SIG-M5 treated with dmso at 0.1 percent for 504 hours (cell line): ENCODE results near the gene PGLYRP3.
"Not testable (repeated sequence)": the region's sequence is repeated elsewhere in the genome, so short reads cannot be mapped to it uniquely, and the experiment has no call there.

Experiments used
- DNase-seq: peaks from one replicate; lab custom pipeline; 2025; ENCODE audit not compliant: unreplicated experiment; lab: John Stamatoyannopoulos, UW

The PGLYRP3 gene

GRCh38 chr1:153349363-153350320, 36.9 kb upstream of the PGLYRP3 start:
- DNase-seq: peak; percentile 53

- DNase-seq: no peak
Measured at GRCh38 chr1:153348511-153349362, 36.0 kb upstream of the PGLYRP3 start, which contains the start of gene PGLYRP4. Gene PGLYRP4 (minus strand): TSS chr1:153348841. CDS start chr1:153347932, 909 bp downstream.

GRCh38 chr1:153347856-153348255, 35.1 kb upstream of the PGLYRP3 start:
- DNase-seq: no peak

GRCh38 chr1:153347049-153347448, 34.3 kb upstream of the PGLYRP3 start:
- DNase-seq: not testable (repeated sequence)

- DNase-seq: no peak
Measured at GRCh38 chr1:153346077-153346723, 33.4 kb upstream of the PGLYRP3 start.

GRCh38 chr1:153345187-153346076, 32.7 kb upstream of the PGLYRP3 start:
- no peak for DNase-seq

- DNase-seq: peak; percentile 96
Measured at GRCh38 chr1:153344718-153345025, 31.9 kb upstream of the PGLYRP3 start.

- no peak for DNase-seq
Measured at GRCh38 chr1:153343811-153344717, 31.3 kb upstream of the PGLYRP3 start.

GRCh38 chr1:153343040-153343681, 30.4 kb upstream of the PGLYRP3 start:
- no peak for DNase-seq

GRCh38 chr1:153342178-153342577, 29.4 kb upstream of the PGLYRP3 start:
- no peak for DNase-seq

- no peak for DNase-seq
Measured at GRCh38 chr1:153341431-153341934, 28.7 kb upstream of the PGLYRP3 start.

GRCh38 chr1:153340356-153340755, 27.6 kb upstream of the PGLYRP3 start:
- DNase-seq: no peak

GRCh38 chr1:153339802-153340201, 27.1 kb upstream of the PGLYRP3 start:
- no peak for DNase-seq

- no peak for DNase-seq
Measured at GRCh38 chr1:153337980-153338853, 25.5 kb upstream of the PGLYRP3 start.

GRCh38 chr1:153336650-153337049, 23.9 kb upstream of the PGLYRP3 start:
- DNase-seq: no peak

GRCh38 chr1:153333902-153334301, 21.1 kb upstream of the PGLYRP3 start:
- no peak for DNase-seq

- DNase-seq: no peak
Measured at GRCh38 chr1:153324912-153325311, 12.2 kb upstream of the PGLYRP3 start.

GRCh38 chr1:153322568-153322967, 9.8 kb upstream of the PGLYRP3 start:
- DNase-seq: no peak
